Activated naive CD4-positive, alpha-beta T cell treated with anti-CD3 and anti-CD28 coated beads, Interleukin-2, amount 50 U/mL, for 24 hours (primary cell): ENCODE results near the gene RPL35.

Experiments
- H3K27ac Mint-ChIP-seq: one replicate; pipeline ENCODE4 v1.8.0; 2021; ENCODE audit warnings: mild to moderate bottlenecking, mixed read lengths
- H3K27me3 Mint-ChIP-seq: one replicate; pipeline ENCODE4 v1.8.0; 2021; ENCODE audit warnings: mixed read lengths
- H3K36me3 Mint-ChIP-seq: one replicate; pipeline ENCODE4 v1.8.0; 2021; ENCODE audit warnings: mixed read lengths
- H3K4me1 Mint-ChIP-seq: one replicate; pipeline ENCODE4 v1.8.0; 2021; ENCODE audit warnings: mixed read lengths
- H3K4me3 Mint-ChIP-seq: one replicate; pipeline ENCODE4 v1.8.0; 2021; ENCODE audit warnings: mild to moderate bottlenecking, mixed read lengths
- H3K9me3 Mint-ChIP-seq: one replicate; pipeline ENCODE4 v1.8.0; 2021; ENCODE audit warnings: mixed read lengths

RPL35 gene

GRCh38 chr9:124861342-124862229 is at the start of gene RPL35, which contains the start of gene ARPC5L:
RPL35 (minus strand) TSS chr9:124861957; CDS start chr9:124861912, 45 bp downstream.
ARPC5L (plus strand) TSS chr9:124862130; CDS start chr9:124869291, 7,161 bp downstream.
- peaks cover 45% of the 10 kb centered on the region for H3K4me1 Mint-ChIP-seq
- peaks cover 20% of the 10 kb centered on the region for H3K36me3 Mint-ChIP-seq
- H3K4me3 Mint-ChIP-seq, result peak within 1 kb of the TSS; percentile 96
- H3K27ac Mint-ChIP-seq, result peak within 1 kb of the TSS; percentile 98
- no peaks in the 10 kb centered on the region for H3K9me3 Mint-ChIP-seq
- no peaks in the 10 kb centered on the region for H3K27me3 Mint-ChIP-seq

- Mint-ChIP-seq H3K4me1 (no peaks in the 10 kb centered on the region), H3K27ac (no peak overlapping the region), H3K4me3 (no peak overlapping the region), H3K9me3 (no peaks in the 10 kb centered on the region), H3K27me3 (peaks cover 2% of the 10 kb centered on the region), H3K36me3 (peaks cover 40% of the 10 kb centered on the region)
Measured at GRCh38 chr9:124908098-124908497, 46.3 kb upstream of the RPL35 start.

- Mint-ChIP-seq H3K27me3 (peaks cover 2% of the 10 kb centered on the region), H3K4me3 (no peak overlapping the region), H3K36me3 (peaks cover 35% of the 10 kb centered on the region), H3K27ac (no peak overlapping the region), H3K4me1 (no peaks in the 10 kb centered on the region), H3K9me3 (no peaks in the 10 kb centered on the region)
Measured at GRCh38 chr9:124906966-124907365, 45.2 kb upstream of the RPL35 start.

GRCh38 chr9:124899845-124900244 is 38.1 kb upstream of the RPL35 start:
- H3K4me1 Mint-ChIP-seq, result peaks cover 11% of the 10 kb centered on the region
- H3K9me3 Mint-ChIP-seq, result no peaks in the 10 kb centered on the region
- peaks cover 17% of the 10 kb centered on the region for H3K36me3 Mint-ChIP-seq
- no peak overlapping the region for H3K4me3 Mint-ChIP-seq
- peaks cover 2% of the 10 kb centered on the region for H3K27me3 Mint-ChIP-seq
- no peak overlapping the region for H3K27ac Mint-ChIP-seq

GRCh38 chr9:124897570-124898460 is 36.1 kb upstream of the RPL35 start:
- Mint-ChIP-seq H3K4me1 (peaks cover 18% of the 10 kb centered on the region), H3K4me3 (no peak overlapping the region), H3K36me3 (peaks cover 18% of the 10 kb centered on the region)

GRCh38 chr9:124894741-124895170 is 33.0 kb upstream of the RPL35 start:
- Mint-ChIP-seq H3K27me3 (peaks cover 7% of the 10 kb centered on the region), H3K27ac (no peak overlapping the region), H3K9me3 (no peaks in the 10 kb centered on the region), H3K4me3 (no peak overlapping the region), H3K36me3 (peaks cover 27% of the 10 kb centered on the region), H3K4me1 (peaks cover 18% of the 10 kb centered on the region)

More at GRCh38 chr9:124897570-124898460, 36.1 kb upstream of the RPL35 start:
- no peak overlapping the region for H3K27ac Mint-ChIP-seq
- H3K27me3 Mint-ChIP-seq, result no peaks in the 10 kb centered on the region
- H3K9me3 Mint-ChIP-seq, result no peaks in the 10 kb centered on the region

GRCh38 chr9:124894035-124894740 is 32.4 kb upstream of the RPL35 start:
- no peaks in the 10 kb centered on the region for H3K9me3 Mint-ChIP-seq
- peaks cover 29% of the 10 kb centered on the region for H3K36me3 Mint-ChIP-seq
- H3K27ac Mint-ChIP-seq, result no peak overlapping the region
- peaks cover 7% of the 10 kb centered on the region for H3K27me3 Mint-ChIP-seq
- peaks cover 18% of the 10 kb centered on the region for H3K4me1 Mint-ChIP-seq
- peak overlapping the region; percentile 36 for H3K4me3 Mint-ChIP-seq

- Mint-ChIP-seq H3K27me3 (peaks cover 7% of the 10 kb centered on the region), H3K4me1 (peaks cover 9% of the 10 kb centered on the region), H3K4me3 (no peak overlapping the region), H3K36me3 (peaks cover 45% of the 10 kb centered on the region), H3K9me3 (no peaks in the 10 kb centered on the region), H3K27ac (no peak overlapping the region)
Measured at GRCh38 chr9:124890179-124890578, 28.4 kb upstream of the RPL35 start.

- no peaks in the 10 kb centered on the region for H3K4me1 Mint-ChIP-seq
- H3K27ac Mint-ChIP-seq, result no peak overlapping the region
- H3K27me3 Mint-ChIP-seq, result peaks cover 7% of the 10 kb centered on the region
- H3K9me3 Mint-ChIP-seq, result no peaks in the 10 kb centered on the region
- H3K36me3 Mint-ChIP-seq, result peaks cover 49% of the 10 kb centered on the region
- H3K4me3 Mint-ChIP-seq, result no peak overlapping the region
Measured at GRCh38 chr9:124889006-124889405, 27.2 kb upstream of the RPL35 start.

- Mint-ChIP-seq H3K4me1 (no peaks in the 10 kb centered on the region), H3K36me3 (peaks cover 43% of the 10 kb centered on the region), H3K27me3 (peaks cover 7% of the 10 kb centered on the region), H3K27ac (no peak overlapping the region), H3K9me3 (no peaks in the 10 kb centered on the region), H3K4me3 (no peak overlapping the region)
Measured at GRCh38 chr9:124887832-124888231, 26.1 kb upstream of the RPL35 start.

GRCh38 chr9:124886866-124887492 is 25.2 kb upstream of the RPL35 start:
- no peak overlapping the region for H3K4me3 Mint-ChIP-seq
- no peaks in the 10 kb centered on the region for H3K9me3 Mint-ChIP-seq
- peaks cover 41% of the 10 kb centered on the region for H3K36me3 Mint-ChIP-seq
- peaks cover 5% of the 10 kb centered on the region for H3K27me3 Mint-ChIP-seq
- H3K27ac Mint-ChIP-seq, result no peak overlapping the region
- H3K4me1 Mint-ChIP-seq, result no peaks in the 10 kb centered on the region

- no peak overlapping the region for H3K27ac Mint-ChIP-seq
- H3K27me3 Mint-ChIP-seq, result peaks cover 5% of the 10 kb centered on the region
- no peaks in the 10 kb centered on the region for H3K9me3 Mint-ChIP-seq
- H3K4me1 Mint-ChIP-seq, result no peaks in the 10 kb centered on the region
- H3K4me3 Mint-ChIP-seq, result no peak overlapping the region
- H3K36me3 Mint-ChIP-seq, result peaks cover 43% of the 10 kb centered on the region
Measured at GRCh38 chr9:124886461-124886860, 24.7 kb upstream of the RPL35 start.

- no peaks in the 10 kb centered on the region for H3K4me1 Mint-ChIP-seq
- H3K36me3 Mint-ChIP-seq, result peaks cover 39% of the 10 kb centered on the region
- no peak overlapping the region for H3K4me3 Mint-ChIP-seq
- no peak overlapping the region for H3K27ac Mint-ChIP-seq
- peaks cover 2% of the 10 kb centered on the region for H3K27me3 Mint-ChIP-seq
- no peaks in the 10 kb centered on the region for H3K9me3 Mint-ChIP-seq
Measured at GRCh38 chr9:124885551-124885950, 23.8 kb upstream of the RPL35 start.

GRCh38 chr9:124884376-124884775 is 22.6 kb upstream of the RPL35 start:
- no peaks in the 10 kb centered on the region for H3K9me3 Mint-ChIP-seq
- H3K27me3 Mint-ChIP-seq, result no peaks in the 10 kb centered on the region
- H3K36me3 Mint-ChIP-seq, result peaks cover 30% of the 10 kb centered on the region
- H3K27ac Mint-ChIP-seq, result no peak overlapping the region
- H3K4me3 Mint-ChIP-seq, result no peak overlapping the region
- H3K4me1 Mint-ChIP-seq, result no peaks in the 10 kb centered on the region

GRCh38 chr9:124882231-124882630 is 20.5 kb upstream of the RPL35 start:
- Mint-ChIP-seq H3K27me3 (no peaks in the 10 kb centered on the region), H3K27ac (no peak overlapping the region), H3K36me3 (peaks cover 30% of the 10 kb centered on the region), H3K9me3 (no peaks in the 10 kb centered on the region), H3K4me3 (no peak overlapping the region), H3K4me1 (peaks cover 2% of the 10 kb centered on the region)
